Activated CD4-positive, alpha-beta T cell treated with anti-CD3 and anti-CD28 coated beads, Interleukin-2, amount 10 ng/mL, durations not matched to agents 24 days and 14 days (primary cell): ENCODE results near the gene SALL3. TPM values are rescaled to one million over a fixed set of nuclear protein-coding genes. Genes with fewer than 3 reads are reported as not detected.

Experiments used
- DNase-seq: peaks from one replicate; pipeline ENCODE4 v3.0.0; 2022
- H3K27ac Mint-ChIP-seq: one replicate; pipeline ENCODE4 v1.8.0; 2022; ENCODE audit warnings: mild to moderate bottlenecking, mixed read lengths
- H3K27me3 Mint-ChIP-seq: one replicate; pipeline ENCODE4 v1.8.0; 2022; ENCODE audit warnings: mixed read lengths
- H3K36me3 Mint-ChIP-seq: one replicate; pipeline ENCODE4 v1.8.0; 2022; ENCODE audit warnings: low read depth, mild to moderate bottlenecking, mixed read lengths
- H3K4me1 Mint-ChIP-seq: one replicate; pipeline ENCODE4 v1.8.0; 2021; ENCODE audit warnings: mixed read lengths
- H3K4me3 Mint-ChIP-seq: one replicate; pipeline ENCODE4 v1.8.0; 2022; ENCODE audit warnings: mild to moderate bottlenecking, moderate library complexity, mixed read lengths
- H3K9me3 Mint-ChIP-seq: one replicate; pipeline ENCODE4 v1.8.0; 2021; ENCODE audit warnings: mixed read lengths
- intact Hi-C: fragments of 100-400 bp; cut with micrococcal nuclease; formaldehyde crosslinking; loops from one replicate; pipeline ENCODE4 v1.15.1; 2023
- total RNA-seq: library from RNA; stranded (reverse); gene quantifications from 2 replicates; pipeline ENCODE4 v1.2.3, GENCODE V29; 2022

SALL3 gene
- total RNA-seq, 1 donor from 2014 or later, result not detected

- no peaks in the 10 kb centered on the region for H3K4me1 Mint-ChIP-seq
- intact Hi-C loops, result no loop called here
- no peak overlapping the region for H3K27ac Mint-ChIP-seq
- H3K36me3 Mint-ChIP-seq, result peaks cover 2% of the 10 kb centered on the region
- peaks cover 39% of the 10 kb centered on the region for H3K27me3 Mint-ChIP-seq
- H3K9me3 Mint-ChIP-seq, result no peaks in the 10 kb centered on the region
- no peak for DNase-seq
- H3K4me3 Mint-ChIP-seq, result no peak overlapping the region
Observed at GRCh38 chr18:78971511-78972245, 7.9 kb upstream of the SALL3 start.

- Mint-ChIP-seq H3K27me3 (peaks cover 47% of the 10 kb centered on the region), H3K36me3 (peaks cover 6% of the 10 kb centered on the region), H3K27ac (no peak overlapping the region), H3K4me1 (no peaks in the 10 kb centered on the region), H3K4me3 (no peak overlapping the region), H3K9me3 (peaks cover 5% of the 10 kb centered on the region)
- DNase-seq, result no peak
- intact Hi-C loops, result no loop called here
Observed at GRCh38 chr18:78972385-78972918, 7.2 kb upstream of the SALL3 start.

GRCh38 chr18:78972930-78973331, 6.7 kb upstream of the SALL3 start:
- Mint-ChIP-seq H3K36me3 (peaks cover 7% of the 10 kb centered on the region), H3K9me3 (peaks cover 5% of the 10 kb centered on the region), H3K4me1 (peaks cover under 1% of the 10 kb centered on the region), H3K27me3 (peaks cover 51% of the 10 kb centered on the region), H3K27ac (no peak overlapping the region), H3K4me3 (no peak overlapping the region)
- intact Hi-C loops, result no loop called here
- DNase-seq, result no peak

GRCh38 chr18:78973357-78974083, 6.1 kb upstream of the SALL3 start:
- peaks cover 4% of the 10 kb centered on the region for H3K4me1 Mint-ChIP-seq
- H3K27ac Mint-ChIP-seq, result no peak overlapping the region
- intact Hi-C loops, result no loop called here
- peaks cover 8% of the 10 kb centered on the region for H3K36me3 Mint-ChIP-seq
- DNase-seq, result no peak
- no peak overlapping the region for H3K4me3 Mint-ChIP-seq
- H3K27me3 Mint-ChIP-seq, result peaks cover 56% of the 10 kb centered on the region
- H3K9me3 Mint-ChIP-seq, result peaks cover 5% of the 10 kb centered on the region

- intact Hi-C loops, result no loop called here
- DNase-seq, result no peak
- Mint-ChIP-seq H3K27me3 (peaks cover 58% of the 10 kb centered on the region), H3K36me3 (peaks cover 8% of the 10 kb centered on the region), H3K4me1 (peaks cover 4% of the 10 kb centered on the region), H3K4me3 (no peak overlapping the region), H3K9me3 (peaks cover 5% of the 10 kb centered on the region), H3K27ac (no peak overlapping the region)
Observed at GRCh38 chr18:78974115-78974761, 5.4 kb upstream of the SALL3 start.

GRCh38 chr18:78975292-78975691, 4.3 kb upstream of the SALL3 start:
- peaks cover 5% of the 10 kb centered on the region for H3K9me3 Mint-ChIP-seq

GRCh38 chr18:78975699-78976335, 3.8 kb upstream of the SALL3 start:
- peaks cover 58% of the 10 kb centered on the region for H3K27me3 Mint-ChIP-seq
- peaks cover 8% of the 10 kb centered on the region for H3K36me3 Mint-ChIP-seq
- H3K4me1 Mint-ChIP-seq, result peaks cover 4% of the 10 kb centered on the region
- intact Hi-C loops, result no loop called here
- no peak overlapping the region for H3K27ac Mint-ChIP-seq
- H3K4me3 Mint-ChIP-seq, result no peak overlapping the region
- peaks cover 5% of the 10 kb centered on the region for H3K9me3 Mint-ChIP-seq
- no peak for DNase-seq

More at GRCh38 chr18:78975292-78975691, 4.3 kb upstream of the SALL3 start:
- DNase-seq, result no peak
- Mint-ChIP-seq H3K36me3 (peaks cover 8% of the 10 kb centered on the region), H3K27me3 (peaks cover 58% of the 10 kb centered on the region), H3K4me1 (peaks cover 4% of the 10 kb centered on the region), H3K4me3 (no peak overlapping the region), H3K27ac (no peak overlapping the region)
- intact Hi-C loops, result no loop called here

GRCh38 chr18:78976765-78977636, 2.6 kb upstream of the SALL3 start:
- Mint-ChIP-seq H3K36me3 (peaks cover 13% of the 10 kb centered on the region), H3K27ac (peak overlapping the region; percentile 58), H3K4me3 (no peak overlapping the region), H3K4me1 (peaks cover 10% of the 10 kb centered on the region), H3K27me3 (peaks cover 59% of the 10 kb centered on the region), H3K9me3 (peaks cover 12% of the 10 kb centered on the region)
- no peak for DNase-seq
- intact Hi-C loops, result no loop called here

- H3K9me3 Mint-ChIP-seq, result peaks cover 12% of the 10 kb centered on the region
- H3K4me1 Mint-ChIP-seq, result peaks cover 10% of the 10 kb centered on the region
- intact Hi-C loops, result no loop called here
- H3K27me3 Mint-ChIP-seq, result peaks cover 59% of the 10 kb centered on the region
- peak overlapping the region; percentile 79 for H3K27ac Mint-ChIP-seq
- H3K4me3 Mint-ChIP-seq, result peak overlapping the region; percentile 21
- DNase-seq, result no peak
- H3K36me3 Mint-ChIP-seq, result peaks cover 13% of the 10 kb centered on the region
Observed at GRCh38 chr18:78977637-78978348, 1.8 kb upstream of the SALL3 start.

- H3K4me3 Mint-ChIP-seq, result peak overlapping the region; percentile 19
- intact Hi-C loops, result no loop called here
- peak overlapping the region; percentile 79 for H3K27ac Mint-ChIP-seq
- no peak for DNase-seq
- H3K36me3 Mint-ChIP-seq, result peaks cover 13% of the 10 kb centered on the region
- H3K4me1 Mint-ChIP-seq, result peaks cover 10% of the 10 kb centered on the region
- peaks cover 59% of the 10 kb centered on the region for H3K27me3 Mint-ChIP-seq
- peaks cover 12% of the 10 kb centered on the region for H3K9me3 Mint-ChIP-seq
Observed at GRCh38 chr18:78978349-78979055, 1.1 kb upstream of the SALL3 start.

- H3K36me3 Mint-ChIP-seq, result peaks cover 13% of the 10 kb centered on the region
- peaks cover 12% of the 10 kb centered on the region for H3K9me3 Mint-ChIP-seq
- H3K27me3 Mint-ChIP-seq, result peaks cover 66% of the 10 kb centered on the region
- intact Hi-C loops, result no loop called here
- no peak for DNase-seq
- H3K27ac Mint-ChIP-seq, result no peak overlapping the region
- H3K4me3 Mint-ChIP-seq, result no peak overlapping the region
- peaks cover 10% of the 10 kb centered on the region for H3K4me1 Mint-ChIP-seq
Observed at GRCh38 chr18:78979056-78979729, 425 bp upstream of the SALL3 start.
